Epithelial cell of esophagus (primary cell): Measurements from ENCODE around the gene OLFM2.

Source experiments
- DNase-seq: peaks from one replicate; pipeline ENCODE4 v3.0.0; 2010; ENCODE audit warnings: low read depth
- H3K4me3 ChIP-seq: 2 replicates; pipeline ENCODE4 v1.5.1; 2011; ENCODE audit warnings: mild to moderate bottlenecking, low read length, control low read depth
- CTCF ChIP-seq: IDR thresholded peaks from 2 replicates; pipeline ENCODE4 v1.5.1; 2011; ENCODE audit warnings: low read depth, mild to moderate bottlenecking, low read length, control low read depth, inconsistent platforms; ENCODE audit not compliant: insufficient read depth; ENCODE audit errors: missing control alignments

The OLFM2 gene

GRCh38 chr19:9968820-9969687 is 32.7 kb upstream of the OLFM2 start:
- H3K4me3 ChIP-seq: no peak overlapping the region
- no peak for TF ChIP-seq CTCF
- DNase-seq: no peak

DNA sequence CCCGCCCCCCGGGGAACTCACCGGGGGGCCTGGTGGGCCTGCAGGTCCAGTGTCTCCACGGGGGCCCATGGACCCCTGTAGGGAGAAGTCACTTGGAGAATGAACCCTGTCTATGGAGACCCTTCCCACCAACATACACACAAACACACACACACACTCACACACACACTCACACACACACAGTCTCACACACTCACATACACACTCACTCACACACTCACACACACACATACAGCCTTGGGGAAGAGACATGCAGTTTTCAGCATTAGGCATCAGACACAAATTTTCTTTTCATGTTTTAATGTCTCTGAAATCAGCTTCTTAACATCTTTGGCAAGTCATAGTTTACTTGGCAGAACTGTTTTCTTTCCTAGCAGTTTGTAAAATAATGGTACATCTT is 31.0 kb upstream of the OLFM2 start:
- no peak overlapping the region for H3K4me3 ChIP-seq
- no peak for DNase-seq
- no peak for TF ChIP-seq CTCF

- H3K4me3 ChIP-seq: no peak overlapping the region
- no peak for DNase-seq
- TF ChIP-seq CTCF: no peak
Measured at GRCh38 chr19:9966448-9966847, 30.1 kb upstream of the OLFM2 start.

DNA sequence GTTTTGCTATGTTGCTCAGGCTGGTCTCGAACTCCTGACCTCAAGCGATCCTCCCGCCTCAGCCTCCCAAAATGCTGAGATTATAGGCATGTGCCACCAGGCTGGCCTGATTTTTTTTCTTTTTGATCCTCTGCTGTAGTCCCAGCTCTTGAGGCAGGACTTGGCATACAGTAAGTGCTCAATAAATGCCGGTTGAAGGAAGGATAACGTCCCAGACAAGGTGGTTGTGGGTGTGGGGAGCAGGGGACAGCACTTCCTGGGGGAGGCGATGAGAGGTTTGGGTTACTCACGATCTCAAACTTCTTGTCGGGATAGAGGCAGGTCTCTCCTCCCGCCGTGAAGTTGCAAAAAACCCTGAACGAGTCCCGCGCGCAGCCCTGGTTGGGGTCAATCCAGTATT is 29.7 kb upstream of the OLFM2 start:
- H3K4me3 ChIP-seq: no peak overlapping the region
- no peak for TF ChIP-seq CTCF
- no peak for DNase-seq

GRCh38 chr19:9962623-9963290 is 26.4 kb upstream of the OLFM2 start:
- no peak for TF ChIP-seq CTCF
- no peak for DNase-seq
- H3K4me3 ChIP-seq: no peak overlapping the region

DNA sequence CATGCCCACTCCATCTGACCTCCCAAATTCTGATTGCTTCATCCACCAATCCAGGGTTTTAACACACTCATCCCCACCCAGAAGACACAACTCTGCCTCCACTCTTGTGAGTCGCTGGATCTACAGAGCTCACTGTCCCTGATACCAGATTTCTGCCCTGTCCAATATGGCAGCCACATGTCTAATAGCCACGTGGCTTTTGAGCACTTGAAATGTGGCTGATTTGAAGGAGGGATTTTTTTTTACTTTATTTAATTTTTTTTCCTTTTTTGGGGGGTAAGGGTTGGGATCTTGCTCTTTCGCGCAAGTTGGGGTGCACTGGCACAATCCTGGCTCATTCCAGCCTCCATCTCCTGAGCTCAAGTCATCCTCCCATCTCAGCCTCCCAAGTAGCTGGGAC is 24.8 kb upstream of the OLFM2 start:
- DNase-seq: no peak
- no peak for TF ChIP-seq CTCF
- H3K4me3 ChIP-seq: no peak overlapping the region
